Neural progenitor cell (in vitro differentiated cells): Measurements from ENCODE around the gene NOXA1. TPM values are rescaled to one million over a fixed set of nuclear protein-coding genes. Genes with fewer than 3 reads are reported as not detected.

ENCODE experiments used
- DNase-seq: peaks from one replicate; pipeline ENCODE4 v3.0.0-alpha.2; 2016; ENCODE audit warnings: low spot score
- H2AFZ ChIP-seq: fragments of 200-600 bp; sonication (generic); replicated peaks from 2 replicates; pipeline ENCODE4 v1.6.1; 2016; ENCODE audit warnings: antibody characterized with exemption
- H3F3A ChIP-seq: fragments of 200-600 bp; sonication (generic); 2 replicates; pipeline ENCODE4 v1.6.1; 2016; ENCODE audit warnings: antibody characterized with exemption, low read depth
- H3K27ac ChIP-seq: fragments of 200-600 bp; sonication (generic); 2 replicates; pipeline ENCODE4 v1.5.1; 2016; ENCODE audit warnings: mild to moderate bottlenecking
- H3K27me3 ChIP-seq: fragments of 200-600 bp; sonication (generic); 2 replicates; pipeline ENCODE4 v1.6.1; 2016; ENCODE audit warnings: mild to moderate bottlenecking, moderate library complexity
- H3K36me3 ChIP-seq: fragments of 200-600 bp; sonication (generic); 2 replicates; pipeline ENCODE4 v1.5.1; 2016
- H3K4me1 ChIP-seq: fragments of 200-600 bp; sonication (generic); 2 replicates; pipeline ENCODE4 v1.6.1; 2016; ENCODE audit warnings: mixed run types
- H3K4me2 ChIP-seq: fragments of 200-600 bp; sonication (generic); 2 replicates; pipeline ENCODE4 v1.6.1; 2016
- H3K4me3 ChIP-seq: fragments of 200-600 bp; sonication (generic); 2 replicates; pipeline ENCODE4 v1.5.1; 2016
- H3K79me2 ChIP-seq: fragments of 200-600 bp; sonication (generic); 2 replicates; pipeline ENCODE4 v1.6.1; 2016; ENCODE audit warnings: low read depth
- H3K9ac ChIP-seq: fragments of 200-600 bp; sonication (generic); 2 replicates; pipeline ENCODE4 v1.6.1; 2016
- H3K9me3 ChIP-seq: fragments of 200-600 bp; sonication (generic); 2 replicates; pipeline ENCODE4 v1.5.1; 2016; ENCODE audit warnings: low read depth
- H4K20me1 ChIP-seq: fragments of 200-600 bp; sonication (generic); 2 replicates; pipeline ENCODE4 v1.6.1; 2016; ENCODE audit warnings: low read depth
- H3K27ac Mint-ChIP-seq: 3 replicates; pipeline ENCODE4 v1.8.0; 2021; ENCODE audit warnings: mixed read lengths
- H3K27me3 Mint-ChIP-seq: 2 replicates; pipeline ENCODE4 v1.8.0; 2022; ENCODE audit warnings: low read depth, mild to moderate bottlenecking, inconsistent platforms, moderate library complexity, mixed read lengths; ENCODE audit not compliant: insufficient read depth
- H3K36me3 Mint-ChIP-seq: 3 replicates; pipeline ENCODE4 v1.8.0; 2021; ENCODE audit warnings: mixed read lengths
- H3K4me1 Mint-ChIP-seq: 3 replicates; pipeline ENCODE4 v1.8.0; 2021; ENCODE audit warnings: mixed read lengths
- H3K4me3 Mint-ChIP-seq: 3 replicates; pipeline ENCODE4 v1.8.0; 2021; ENCODE audit warnings: mild to moderate bottlenecking, moderate library complexity, mixed read lengths
- H3K9me3 Mint-ChIP-seq: 3 replicates; pipeline ENCODE4 v1.8.0; 2020; ENCODE audit warnings: mixed read lengths
- EZH2 ChIP-seq: fragments of 200-600 bp; sonication (generic); IDR thresholded peaks from 2 replicates; pipeline ENCODE4 v1.6.1; 2017; ENCODE audit warnings: antibody characterized with exemption, mild to moderate bottlenecking, moderate library complexity
- EZH2phosphoT487 ChIP-seq: fragments of 200-600 bp; sonication (generic); IDR thresholded peaks from 2 replicates; pipeline ENCODE4 v1.6.1; 2017; ENCODE audit warnings: antibody characterized with exemption
- total RNA-seq: library from RNA; depleted of rRNA; stranded (reverse); fragments of >200 nt; gene quantifications from 2 replicates; pipeline ENCODE4 v1.2.3, GENCODE V29; 2015; ENCODE audit warnings: low replicate concordance
- TF ChIP-seq, protein P1 (sequence below): fragments of 200-600 bp; sonication (generic); IDR thresholded peaks from 2 replicates; pipeline ENCODE4 v1.5.1; 2017; ENCODE audit warnings: antibody characterized with exemption, mild to moderate bottlenecking

NOXA1 gene
- total RNA-seq, 1 donor from 2014 or later = 0.39 TPM

DNA sequence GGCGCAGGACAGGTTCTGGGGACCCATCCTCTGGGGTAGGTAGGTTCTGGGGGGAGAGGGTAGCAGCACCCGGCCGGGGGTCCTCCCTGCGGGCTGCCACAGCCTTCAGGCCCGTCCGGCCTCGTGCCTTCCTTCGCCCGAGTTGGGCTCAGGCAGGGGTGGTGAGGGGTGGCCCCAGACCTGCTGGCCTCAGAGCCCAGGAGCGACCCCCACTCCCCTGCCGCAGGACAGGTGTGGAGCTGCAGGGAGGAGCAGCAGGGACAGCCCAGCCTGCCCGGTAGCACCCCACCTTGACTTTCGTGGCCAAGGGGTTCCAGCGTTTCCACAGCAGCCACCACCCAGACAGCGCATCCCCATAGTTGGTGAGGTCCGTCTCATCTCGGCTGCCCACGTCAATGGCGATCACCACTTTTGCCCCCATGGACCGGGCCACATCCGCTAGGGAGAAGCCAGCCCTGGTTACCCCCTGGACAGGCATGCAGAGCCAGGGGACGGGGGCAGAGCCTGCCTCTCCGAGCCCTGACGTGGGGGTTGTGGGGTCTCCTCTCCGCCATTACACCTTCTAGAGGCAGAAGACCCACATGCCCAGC is 39.3 kb downstream of the NOXA1 start:
- TF ChIP-seq EZH2 = no peak
- TF ChIP-seq, protein P1, sequence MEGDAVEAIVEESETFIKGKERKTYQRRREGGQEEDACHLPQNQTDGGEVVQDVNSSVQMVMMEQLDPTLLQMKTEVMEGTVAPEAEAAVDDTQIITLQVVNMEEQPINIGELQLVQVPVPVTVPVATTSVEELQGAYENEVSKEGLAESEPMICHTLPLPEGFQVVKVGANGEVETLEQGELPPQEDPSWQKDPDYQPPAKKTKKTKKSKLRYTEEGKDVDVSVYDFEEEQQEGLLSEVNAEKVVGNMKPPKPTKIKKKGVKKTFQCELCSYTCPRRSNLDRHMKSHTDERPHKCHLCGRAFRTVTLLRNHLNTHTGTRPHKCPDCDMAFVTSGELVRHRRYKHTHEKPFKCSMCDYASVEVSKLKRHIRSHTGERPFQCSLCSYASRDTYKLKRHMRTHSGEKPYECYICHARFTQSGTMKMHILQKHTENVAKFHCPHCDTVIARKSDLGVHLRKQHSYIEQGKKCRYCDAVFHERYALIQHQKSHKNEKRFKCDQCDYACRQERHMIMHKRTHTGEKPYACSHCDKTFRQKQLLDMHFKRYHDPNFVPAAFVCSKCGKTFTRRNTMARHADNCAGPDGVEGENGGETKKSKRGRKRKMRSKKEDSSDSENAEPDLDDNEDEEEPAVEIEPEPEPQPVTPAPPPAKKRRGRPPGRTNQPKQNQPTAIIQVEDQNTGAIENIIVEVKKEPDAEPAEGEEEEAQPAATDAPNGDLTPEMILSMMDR = no peak
- TF ChIP-seq EZH2phosphoT487 = no peak
- H3K36me3 ChIP-seq = no peaks in the 10 kb centered on the region

DNA sequence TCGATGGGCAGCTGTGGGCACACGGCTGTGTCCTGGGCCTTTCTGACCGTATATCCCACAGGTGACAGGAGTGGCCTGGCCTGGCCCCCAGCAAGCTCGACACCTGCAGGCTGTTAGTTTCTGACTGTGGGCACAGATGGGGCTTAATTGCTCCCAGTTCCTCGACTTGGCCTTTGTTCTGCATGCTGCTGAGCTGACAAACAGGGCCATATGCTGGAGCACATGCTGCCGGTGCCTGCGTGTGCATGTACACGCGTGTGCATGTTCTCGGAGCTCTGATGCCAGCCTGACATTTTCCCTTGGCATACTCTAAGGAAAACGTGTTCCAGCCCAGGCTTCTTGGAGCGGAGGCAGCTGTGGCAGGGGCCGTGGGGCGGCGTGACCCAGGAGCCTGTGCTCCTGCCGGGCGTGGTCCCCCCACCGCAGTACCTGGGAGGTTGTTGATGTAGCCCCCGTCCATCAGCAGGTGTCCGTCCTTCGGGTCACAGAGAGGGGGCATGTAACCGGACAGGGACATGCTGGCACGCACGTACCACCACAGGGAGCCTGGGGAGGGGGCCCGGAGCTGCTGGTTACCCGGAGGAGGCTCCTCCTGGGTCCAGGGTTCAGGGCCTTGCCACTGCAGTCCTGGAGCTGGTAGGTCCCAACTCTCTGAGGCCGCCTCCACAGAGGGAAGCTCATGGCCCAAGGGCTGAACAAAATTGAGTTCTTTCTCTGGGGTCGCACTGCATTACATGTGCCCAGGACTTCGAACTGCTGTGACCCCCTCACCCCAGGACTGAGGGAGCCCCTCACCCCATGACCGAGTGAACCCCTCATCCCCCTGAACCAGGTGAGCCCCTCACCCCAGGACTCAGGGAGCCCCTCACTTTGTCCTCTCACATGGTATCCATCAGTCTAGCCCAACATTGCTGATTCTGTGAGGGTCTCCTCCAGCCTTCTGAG is 40.1 kb downstream of the NOXA1 start:
- H3K4me2 ChIP-seq = no peak overlapping the region
- Mint-ChIP-seq H3K4me3 (no peak overlapping the region), H3K9me3 (peaks cover 2% of the 10 kb centered on the region), H3K4me1 (peaks cover 2% of the 10 kb centered on the region), H3K27ac (no peak overlapping the region), H3K36me3 (no peaks in the 10 kb centered on the region), H3K27me3 (no peaks in the 10 kb centered on the region)
- no peak overlapping the region for H3K9ac ChIP-seq
- peaks cover 5% of the 10 kb centered on the region for H4K20me1 ChIP-seq
- no peaks in the 10 kb centered on the region for H3K36me3 ChIP-seq
- no peaks in the 10 kb centered on the region for H3K9me3 ChIP-seq
- DNase-seq = no peak
- H3K4me3 ChIP-seq = no peak overlapping the region
- peaks cover 45% of the 10 kb centered on the region for H3K27me3 ChIP-seq
- no peak overlapping the region for H2AFZ ChIP-seq
- TF ChIP-seq EZH2 (no peak), EZH2phosphoT487 (no peak)
- TF ChIP-seq, protein P1 = no peak
- H3K79me2 ChIP-seq = peaks cover 5% of the 10 kb centered on the region
- peaks cover 7% of the 10 kb centered on the region for H3K4me1 ChIP-seq
- no peak overlapping the region for H3K27ac ChIP-seq
- H3F3A ChIP-seq = no peaks in the 10 kb centered on the region

More for the DNA sequence above, 39.3 kb downstream of the NOXA1 start:
- Mint-ChIP-seq H3K4me1 (peaks cover 2% of the 10 kb centered on the region), H3K27ac (no peak overlapping the region), H3K36me3 (no peaks in the 10 kb centered on the region), H3K27me3 (no peaks in the 10 kb centered on the region), H3K9me3 (peaks cover 2% of the 10 kb centered on the region), H3K4me3 (no peak overlapping the region)
- DNase-seq = no peak
- Histone ChIP-seq H2AFZ (no peak overlapping the region), H3K4me1 (peaks cover 11% of the 10 kb centered on the region), H3K27me3 (peaks cover 48% of the 10 kb centered on the region), H3K4me2 (no peak overlapping the region), H3K79me2 (peaks cover 7% of the 10 kb centered on the region), H3F3A (no peaks in the 10 kb centered on the region), H3K9ac (no peak overlapping the region), H3K4me3 (no peak overlapping the region), H4K20me1 (peaks cover 12% of the 10 kb centered on the region), H3K9me3 (no peaks in the 10 kb centered on the region), H3K27ac (no peak overlapping the region)

- no peak overlapping the region for H3K9ac ChIP-seq
- peaks cover 40% of the 10 kb centered on the region for H3K27me3 ChIP-seq
- peaks cover 2% of the 10 kb centered on the region for H3K4me1 Mint-ChIP-seq
- no peak overlapping the region for H3K27ac ChIP-seq
- DNase-seq = no peak
- no peak overlapping the region for H3K27ac Mint-ChIP-seq
- no peaks in the 10 kb centered on the region for H3K36me3 ChIP-seq
- H3K9me3 Mint-ChIP-seq = peaks cover 2% of the 10 kb centered on the region
- no peak overlapping the region for H2AFZ ChIP-seq
- no peak overlapping the region for H3K4me3 Mint-ChIP-seq
- no peaks in the 10 kb centered on the region for H3K36me3 Mint-ChIP-seq
- peaks cover 4% of the 10 kb centered on the region for H3K4me1 ChIP-seq
- no peak overlapping the region for H3K4me3 ChIP-seq
- no peaks in the 10 kb centered on the region for H3F3A ChIP-seq
- H3K4me2 ChIP-seq = no peak overlapping the region
- H3K27me3 Mint-ChIP-seq = no peaks in the 10 kb centered on the region
- TF ChIP-seq EZH2 = no peak
- TF ChIP-seq, protein P1 = no peak
- TF ChIP-seq EZH2phosphoT487 = no peak
- no peaks in the 10 kb centered on the region for H3K9me3 ChIP-seq
- H4K20me1 ChIP-seq = no peaks in the 10 kb centered on the region
- H3K79me2 ChIP-seq = no peaks in the 10 kb centered on the region
These were observed 40.7 kb downstream of the NOXA1 start for GRCh38 chr9:137463931-137464290.
